NCI-H128 (cell line): ENCODE measurements around the gene KBTBD7.
"Not testable (repeated sequence)": the region's sequence is repeated elsewhere in the genome, so short reads cannot be mapped to it uniquely, and the experiment has no call there.

Experiments
- DNase-seq: peaks from one replicate; lab custom pipeline; 2025; ENCODE audit not compliant: unreplicated experiment; lab: John Stamatoyannopoulos, UW

KBTBD7 gene

GRCh38 chr13:41196620-41197019 lies 2.3 kb upstream of the KBTBD7 start:
- no peak for DNase-seq

DNA sequence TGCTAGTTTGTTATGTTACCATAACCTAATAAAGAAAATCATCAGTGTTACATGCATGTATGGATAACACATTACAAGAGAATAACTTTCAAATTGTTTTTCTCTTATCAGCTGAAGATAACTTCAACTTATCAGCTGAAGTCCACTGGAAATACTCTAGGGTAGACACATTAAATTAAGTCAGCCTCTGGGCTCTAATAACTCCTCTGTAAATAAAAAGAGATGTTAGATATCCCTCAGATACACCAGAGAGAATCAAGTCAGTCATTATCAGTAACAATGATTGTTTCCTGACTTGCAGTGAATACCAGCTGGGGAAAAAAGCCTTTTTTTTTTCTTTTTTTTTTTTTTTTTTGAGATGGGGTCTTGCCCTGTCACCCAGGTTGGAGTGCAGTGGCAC lies 1.6 kb upstream of the KBTBD7 start:
- DNase-seq: no peak

DNA sequence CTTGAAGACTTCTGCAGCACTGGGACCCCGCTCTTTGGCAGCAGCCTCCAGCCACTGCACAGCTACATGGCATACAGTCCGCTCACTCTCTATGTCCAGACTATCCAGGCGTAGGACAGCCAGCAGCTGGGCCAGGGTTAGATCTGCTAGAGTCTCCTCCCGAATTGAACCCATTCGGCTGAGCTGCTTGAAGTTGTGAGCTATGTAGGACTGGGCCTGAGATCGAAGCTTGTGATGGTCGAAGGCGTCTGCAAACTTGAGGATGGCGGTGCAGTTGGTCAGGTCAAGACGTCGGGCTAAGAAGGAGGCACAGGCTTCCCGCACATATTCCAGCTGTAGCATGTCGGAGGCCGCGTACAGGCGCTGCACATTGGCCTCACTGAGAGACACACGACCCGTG lies 900 bp downstream of the KBTBD7 start:
- no peak for DNase-seq

DNA sequence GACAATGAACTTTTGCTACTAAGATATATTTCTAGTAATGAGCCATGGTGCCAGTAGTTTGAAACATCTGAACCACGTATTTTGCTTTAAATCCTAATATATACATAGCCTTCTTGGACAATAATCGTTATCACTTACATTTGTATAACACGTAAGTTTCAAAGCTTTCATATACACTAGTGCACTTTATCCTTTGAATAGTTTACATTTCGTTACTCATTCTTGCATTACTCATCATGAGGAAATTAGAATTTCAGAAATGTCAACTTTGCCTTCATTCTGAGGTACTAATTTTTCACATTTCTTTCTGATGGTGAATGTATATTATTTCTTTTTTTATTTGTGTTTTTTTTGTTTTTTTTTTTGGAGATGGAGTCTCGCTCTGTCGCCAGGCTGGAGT lies 5.8 kb downstream of the KBTBD7 start:
- no peak for DNase-seq

- DNase-seq: no peak
Observed at GRCh38 chr13:41186481-41186880, 7.9 kb downstream of the KBTBD7 start.

DNA sequence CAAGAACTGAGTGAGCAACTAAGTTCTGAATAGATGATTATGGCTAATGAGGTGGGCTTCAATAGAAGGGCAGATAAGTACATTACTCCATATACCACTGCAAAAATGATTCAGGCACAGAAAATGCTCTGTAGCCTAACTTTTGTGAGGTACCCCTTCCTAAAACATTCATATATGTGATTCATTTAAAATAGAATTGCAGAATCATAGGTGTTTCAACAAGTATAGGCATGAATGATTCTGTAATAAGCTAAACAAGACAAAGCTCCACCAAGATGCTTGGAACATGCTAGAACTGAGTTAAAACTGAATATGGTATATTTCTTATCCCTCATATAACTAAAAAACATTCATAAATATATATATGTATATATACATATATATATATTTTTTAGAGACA lies 12.1 kb downstream of the KBTBD7 start:
- DNase-seq: no peak

- DNase-seq: no peak
Observed at GRCh38 chr13:41179593-41180250, 14.6 kb downstream of the KBTBD7 start.

- no peak for DNase-seq
Observed at GRCh38 chr13:41178040-41178439, 16.3 kb downstream of the KBTBD7 start.

GRCh38 chr13:41177616-41178015 lies 16.8 kb downstream of the KBTBD7 start:
- DNase-seq: no peak

DNA sequence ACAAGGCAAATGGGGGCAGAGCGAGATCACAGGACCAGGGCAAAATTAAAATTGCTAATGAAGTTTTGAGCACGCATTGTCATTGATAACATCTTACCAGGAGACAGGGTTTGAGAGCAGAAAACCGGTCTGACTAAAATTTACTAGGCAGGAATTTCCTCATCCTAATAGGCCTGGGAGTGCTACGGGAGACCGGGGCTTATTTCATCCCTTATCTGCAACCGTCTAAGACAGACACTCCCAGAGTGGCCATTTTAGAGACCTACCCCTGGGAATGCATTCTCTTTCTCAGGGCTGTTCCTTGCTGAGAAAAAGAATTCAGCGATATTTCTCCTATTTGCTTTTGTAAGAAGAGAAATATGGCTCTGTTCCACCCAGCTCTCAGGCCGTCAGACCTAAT lies 18.8 kb downstream of the KBTBD7 start:
- DNase-seq: not testable (repeated sequence)

DNA sequence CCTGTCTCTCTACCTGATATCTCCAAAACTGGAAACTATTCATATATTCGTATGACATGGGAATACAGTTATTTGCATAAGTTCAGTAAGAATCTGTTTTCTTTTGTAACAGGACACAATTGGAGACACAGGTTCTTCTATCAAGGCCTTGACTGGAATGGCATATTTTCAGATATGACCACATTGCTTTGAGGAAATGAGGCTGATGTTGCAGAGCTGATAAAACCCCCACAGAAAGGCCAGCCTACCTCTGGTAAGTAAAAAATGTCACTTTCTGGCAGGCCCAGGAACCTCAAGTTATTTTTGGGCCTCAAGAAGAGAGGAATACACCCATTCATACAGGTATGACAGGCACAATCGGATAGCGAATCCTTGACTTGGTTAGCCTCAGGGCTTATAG lies 32.2 kb downstream of the KBTBD7 start:
- DNase-seq: no peak

DNA sequence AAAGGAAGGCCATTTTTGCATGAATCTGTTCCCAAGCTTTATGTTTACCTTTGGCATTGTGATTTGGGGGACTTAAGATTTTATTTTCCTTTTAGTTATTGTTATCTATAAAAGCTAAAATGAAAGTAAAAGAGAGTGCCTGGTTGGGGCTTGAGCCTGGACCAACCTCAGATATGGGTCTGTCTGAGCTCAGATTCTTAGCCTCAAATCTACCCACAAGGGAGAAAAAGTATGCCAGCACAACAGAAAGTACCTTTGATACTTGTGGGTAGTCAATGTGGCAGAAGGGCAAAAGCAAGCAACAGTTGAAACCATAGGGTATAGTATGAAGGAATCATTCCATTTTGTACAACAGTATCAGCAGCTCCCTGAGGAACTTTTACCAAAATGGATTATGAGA lies 35.2 kb downstream of the KBTBD7 start:
- no peak for DNase-seq

DNA sequence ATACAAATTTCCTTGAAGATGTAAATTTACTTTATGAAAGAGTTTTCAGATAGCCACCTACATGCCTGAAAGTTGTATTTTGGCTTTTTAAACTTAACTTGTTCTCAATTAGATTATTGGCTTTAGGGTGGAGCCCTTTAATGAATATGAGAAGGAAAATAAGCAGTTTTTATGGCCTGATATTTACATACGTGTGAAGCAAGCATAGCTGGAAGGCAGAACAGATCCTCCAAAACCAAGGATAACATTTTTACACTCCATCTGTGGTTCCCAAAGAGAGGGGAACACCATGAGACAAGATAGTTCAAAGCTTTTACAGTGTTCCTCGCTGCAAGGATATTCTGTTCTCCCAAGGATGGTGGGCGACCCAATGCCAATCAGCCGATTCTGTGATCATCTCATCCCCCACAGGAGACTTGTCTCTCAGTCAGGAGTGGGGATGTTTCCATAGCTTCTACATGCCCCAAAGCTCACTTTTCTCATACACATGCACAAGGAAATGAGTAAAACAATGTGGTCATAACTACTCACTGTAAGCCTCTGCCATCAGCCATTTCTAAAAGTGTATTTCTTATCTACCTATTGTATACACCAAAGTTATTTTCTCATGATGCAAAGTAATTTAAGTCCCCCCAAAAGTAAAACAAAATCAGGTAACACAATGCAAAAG lies 37.2 kb downstream of the KBTBD7 start:
- DNase-seq: no peak

- DNase-seq: no peak
Observed at GRCh38 chr13:41156620-41157019, 37.7 kb downstream of the KBTBD7 start.

DNA sequence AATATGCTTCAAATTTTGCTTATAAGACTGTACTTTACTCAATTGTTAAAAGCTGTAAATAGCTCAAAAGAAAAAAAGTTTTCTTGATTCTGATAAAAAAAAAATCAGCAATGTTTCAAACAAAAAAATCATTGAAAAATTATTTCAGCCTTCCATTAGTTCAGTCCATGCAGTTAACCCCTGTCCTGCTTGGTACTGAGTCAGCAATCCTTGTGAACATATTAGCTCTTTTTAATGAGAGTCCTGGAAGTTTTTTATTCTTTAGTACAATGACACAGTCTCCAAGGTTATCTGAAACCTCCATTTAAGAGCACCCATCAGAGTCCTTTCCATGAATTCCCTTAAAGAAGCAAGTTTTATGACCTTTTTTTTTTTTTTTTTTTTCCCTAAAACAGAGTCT lies 40.3 kb downstream of the KBTBD7 start:
- DNase-seq: no peak

DNA sequence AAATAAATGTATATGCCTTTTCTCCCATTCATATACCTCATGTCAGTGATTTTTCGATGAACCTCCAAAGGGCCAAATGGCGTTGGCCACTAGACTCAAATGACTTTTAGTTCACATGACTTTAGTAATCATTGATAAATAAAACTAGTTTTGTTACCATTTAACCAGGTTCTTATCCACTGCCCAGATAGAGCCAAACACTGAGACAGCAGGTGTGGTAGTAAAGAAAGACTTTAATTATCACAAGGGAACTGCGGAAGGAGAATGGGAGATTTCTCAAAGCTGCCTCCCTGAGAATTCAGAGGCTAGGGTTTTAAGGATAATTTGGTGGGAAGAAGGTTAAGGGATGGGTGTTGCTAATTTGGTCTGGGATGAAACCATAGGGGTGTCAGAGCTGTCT lies 42.4 kb downstream of the KBTBD7 start:
- DNase-seq: no peak

- DNase-seq: no peak
Observed at GRCh38 chr13:41150058-41150457, 44.3 kb downstream of the KBTBD7 start.

- no peak for DNase-seq
Observed at GRCh38 chr13:41148419-41149283, 45.7 kb downstream of the KBTBD7 start.

GRCh38 chr13:41145136-41145908 lies 49.0 kb downstream of the KBTBD7 start:
- no peak for DNase-seq

DNA sequence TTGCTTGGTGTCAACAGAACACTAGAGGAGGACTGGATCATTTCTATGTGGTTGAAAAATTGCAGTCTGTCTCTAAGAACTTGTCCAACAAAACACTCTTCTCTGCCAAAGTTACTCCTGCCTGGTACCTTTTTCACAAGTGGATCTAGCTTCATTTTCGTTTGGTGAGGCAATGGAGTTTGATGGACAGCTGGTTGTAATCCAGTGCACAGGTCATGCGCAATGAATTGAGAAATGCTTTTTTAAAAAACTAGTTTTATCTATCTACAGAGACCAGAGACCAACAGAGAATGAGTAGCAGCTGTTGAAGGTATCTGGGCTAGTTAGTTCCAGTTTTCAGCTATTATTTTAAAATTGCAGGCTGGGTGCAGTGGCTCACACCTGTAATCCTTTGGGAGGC lies 49.8 kb downstream of the KBTBD7 start:
- DNase-seq: no peak
